Stimulated activated CD4-positive, alpha-beta T cell treated with anti-CD3 and anti-CD28 coated beads, TNF-alpha, amount 100 ng/mL, for 24 hours (primary cell): Measurements from ENCODE around the gene CRYBG1.
"Not testable (repeated sequence)": the region's sequence is repeated elsewhere in the genome, so short reads cannot be mapped to it uniquely, and the experiment has no call there.

ENCODE experiments used
- DNase-seq, 3 experiments: peaks; one replicate each; pipeline ENCODE4 v3.0.0-alpha.2; 2020; ENCODE audit warnings: low read depth in 3 of 3

Gene CRYBG1

DNA sequence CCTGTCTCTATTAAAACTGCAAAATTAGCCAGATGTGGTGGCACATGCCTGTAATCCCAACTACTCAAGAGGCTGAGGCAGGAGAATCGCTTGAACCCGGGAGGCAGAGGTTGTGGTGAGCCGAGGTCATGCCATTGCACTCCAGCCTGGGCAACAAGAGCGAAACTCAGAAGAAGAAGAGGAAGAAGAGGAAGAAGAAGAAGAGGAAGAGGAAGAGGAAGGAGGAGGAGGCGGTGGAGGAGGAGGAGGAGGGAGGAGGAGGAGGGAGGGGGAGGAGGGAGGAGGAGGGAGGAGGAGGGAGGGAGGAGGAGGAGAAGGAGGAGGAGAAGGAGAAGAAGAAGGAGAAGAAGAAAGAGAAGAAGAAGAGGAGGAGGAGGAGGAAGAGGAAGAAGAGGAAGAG, 228.4 kb downstream of the CRYBG1 start:
- DNase-seq = not testable (repeated sequence)

- DNase-seq = no peak
These were observed 230.8 kb downstream of the CRYBG1 start for GRCh38 chr6:106591111-106591825.

- no peak for DNase-seq
These were observed 238.9 kb downstream of the CRYBG1 start for GRCh38 chr6:106599440-106599839.

- DNase-seq = no peak
These were observed 239.8 kb downstream of the CRYBG1 start for GRCh38 chr6:106600329-106600728.

DNA sequence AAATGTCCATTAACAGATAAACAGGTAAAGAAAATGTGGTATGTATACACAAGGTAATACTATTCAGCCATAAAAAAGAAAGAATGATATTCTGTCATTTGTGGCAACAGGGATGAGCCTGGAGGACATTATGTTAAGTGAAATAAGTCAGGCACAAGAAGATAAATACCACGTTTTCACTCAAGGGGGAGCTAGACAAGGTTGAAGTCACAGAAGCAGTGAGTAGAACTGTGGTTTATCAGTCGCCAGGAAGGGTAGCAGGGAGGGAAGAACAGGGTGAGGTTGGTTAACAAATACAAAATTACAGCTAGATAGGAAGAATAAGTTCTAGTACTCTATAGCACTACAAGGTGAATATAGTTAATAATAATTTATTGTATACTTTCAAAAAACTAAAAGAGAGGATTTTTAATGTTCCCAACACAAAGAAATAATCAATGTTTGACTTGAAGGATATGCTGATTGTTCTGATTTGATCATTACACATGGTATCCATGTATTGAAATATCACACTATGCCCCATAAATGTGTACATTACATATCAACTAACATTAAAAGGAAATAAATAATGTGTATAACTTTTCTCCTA, 247.7 kb downstream of the CRYBG1 start:
- DNase-seq = no peak

GRCh38 chr6:106609699-106610098, 249.2 kb downstream of the CRYBG1 start:
- DNase-seq = no peak

DNA sequence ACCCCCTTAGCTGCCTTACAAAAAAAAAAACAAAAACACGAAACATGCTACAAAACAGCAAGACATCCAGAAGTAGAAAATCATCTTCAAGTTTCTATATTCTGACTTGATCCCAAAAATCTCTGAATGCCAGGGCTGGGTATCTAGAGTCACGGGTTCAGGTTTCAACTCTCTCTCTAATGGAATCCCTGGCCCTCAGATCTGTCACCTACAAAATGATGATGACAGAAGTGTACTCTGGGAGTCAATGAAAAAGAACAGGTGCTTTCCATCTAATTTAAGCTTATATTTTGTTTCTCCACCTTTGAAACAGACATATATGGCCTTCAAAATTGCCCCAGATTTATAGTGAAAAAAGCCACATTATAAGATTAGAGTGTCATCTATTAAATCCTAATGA, 250.5 kb downstream of the CRYBG1 start:
- no peak for DNase-seq

GRCh38 chr6:106612671-106613416, 252.3 kb downstream of the CRYBG1 start:
- DNase-seq = no peak

GRCh38 chr6:106613590-106613989, 253.1 kb downstream of the CRYBG1 start:
- DNase-seq = no peak

DNA sequence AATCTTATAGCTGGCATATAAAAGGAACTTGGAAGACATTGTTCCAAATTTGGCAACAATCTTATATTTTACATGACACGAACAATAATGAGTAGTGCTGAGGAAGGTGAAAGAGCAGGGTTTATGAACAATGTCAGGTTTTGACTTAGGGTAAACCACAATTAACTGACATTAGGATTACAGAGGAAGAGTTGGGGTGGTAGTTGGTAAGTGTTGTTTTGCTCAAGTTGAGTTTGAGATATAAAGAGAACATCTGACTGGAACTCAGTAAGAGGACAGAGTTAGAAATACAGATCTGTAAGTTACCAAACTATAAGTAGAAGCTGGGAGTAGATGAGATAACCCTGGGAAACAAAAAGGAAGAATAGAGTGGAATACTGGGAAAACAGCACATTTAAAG, 253.6 kb downstream of the CRYBG1 start:
- no peak for DNase-seq

DNA sequence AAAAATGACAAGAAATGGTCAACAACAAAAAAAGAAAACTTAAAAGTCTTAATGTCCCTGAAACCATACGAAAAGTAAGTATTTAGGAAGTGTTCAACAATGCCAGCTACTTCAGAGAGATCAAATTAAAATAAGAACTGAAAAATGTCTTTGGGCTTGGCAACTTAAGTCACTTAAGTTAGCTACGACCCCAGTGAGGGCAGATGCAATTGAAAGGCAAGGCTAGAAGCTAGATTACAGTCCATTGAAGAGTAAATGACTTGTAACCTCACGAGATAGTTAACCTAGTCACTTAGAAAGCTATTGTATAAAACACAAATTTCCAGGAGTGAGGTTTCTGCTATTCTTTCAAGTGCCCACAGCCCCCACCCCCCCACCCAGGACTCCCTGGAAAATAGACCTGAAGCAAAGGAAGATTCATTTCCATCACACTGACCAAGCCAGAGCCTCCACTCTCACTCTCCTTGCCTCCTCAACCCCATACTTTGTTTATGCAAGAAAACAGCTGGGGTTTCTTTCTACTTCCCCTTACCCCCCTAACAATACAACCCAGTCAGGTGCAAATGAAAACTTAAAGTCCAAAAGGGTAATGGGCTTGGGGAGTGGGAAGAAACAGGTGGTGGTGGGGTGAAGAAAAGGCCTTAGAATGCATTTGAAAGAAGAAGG, 254.2 kb downstream of the CRYBG1 start:
- DNase-seq = no peak

GRCh38 chr6:106617302-106617701, 256.8 kb downstream of the CRYBG1 start:
- DNase-seq = no peak

- no peak for DNase-seq
These were observed 257.3 kb downstream of the CRYBG1 start for GRCh38 chr6:106617857-106618256.

GRCh38 chr6:106618324-106618723, 257.8 kb downstream of the CRYBG1 start:
- no peak for DNase-seq

DNA sequence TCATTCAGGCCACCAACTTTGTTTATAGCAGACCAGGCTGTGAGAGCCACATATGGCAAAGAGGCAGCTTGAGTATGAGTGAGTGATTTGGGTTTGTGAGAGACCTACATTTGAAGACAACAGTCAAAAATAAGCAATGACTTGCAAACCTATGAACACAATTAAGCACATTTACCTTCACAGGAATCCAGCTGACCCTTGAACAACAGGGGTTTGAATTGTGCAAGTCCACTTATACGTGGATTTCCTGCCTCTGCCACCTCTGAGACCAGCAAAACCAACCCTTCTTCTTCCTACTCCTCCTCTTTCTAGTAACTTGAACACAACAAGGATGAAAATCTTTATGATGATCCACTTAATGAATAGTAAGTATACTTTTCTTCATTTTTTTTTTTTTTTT, 258.7 kb downstream of the CRYBG1 start:
- no peak for DNase-seq

DNA sequence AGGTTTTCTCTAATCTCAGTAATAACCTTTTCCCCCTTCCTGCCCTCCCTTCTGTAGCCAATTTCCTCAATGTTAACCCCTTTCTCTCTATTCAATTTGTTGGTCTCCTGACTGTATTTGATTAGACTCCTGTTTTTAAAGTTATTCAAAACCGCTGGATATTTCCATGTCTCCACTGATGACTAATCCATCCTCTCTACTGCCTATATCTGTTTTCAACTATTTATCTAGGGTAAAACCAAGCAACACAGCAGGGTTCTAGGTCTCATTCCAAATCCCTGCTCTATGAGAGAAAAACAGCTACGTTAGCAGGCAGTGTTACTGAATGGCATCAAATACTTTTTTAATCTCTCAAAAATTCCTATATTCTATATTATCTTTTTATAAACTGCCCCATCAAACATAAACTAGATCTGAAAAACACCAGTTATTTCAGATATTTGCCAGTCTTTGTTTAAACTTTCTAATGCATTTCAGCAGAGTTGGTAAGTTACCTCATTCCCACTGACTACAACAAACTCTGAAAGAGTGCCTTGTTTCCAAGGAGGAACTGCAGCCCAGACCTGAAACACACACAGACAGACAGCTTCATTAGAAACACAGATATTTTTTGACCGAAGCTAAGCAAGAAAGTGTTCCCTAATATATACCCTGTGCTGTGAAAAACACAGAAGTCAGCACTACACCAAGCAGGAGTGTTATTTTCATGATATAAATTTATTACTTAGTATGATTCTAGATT, 260.6 kb downstream of the CRYBG1 start:
- no peak for DNase-seq
